Cardiac fibroblast (primary cell): Measurements from ENCODE around the gene PI4KB.

Experiments
- DNase-seq, 2 donors: peaks; one replicate each; pipeline versions ENCODE4 v3.0.0 to v3.0.0-alpha.2; 2010; ENCODE audit warnings: low read depth in 2 of 2
- H3K4me3 ChIP-seq, 2 donors: replicated peaks in 1 of 2; 1 replicate in 1 of 2; 2 replicates in 1 of 2; pipeline ENCODE4 v1.5.1; 2011; ENCODE audit warnings: low read depth in 2 of 2, low read length in 2 of 2, mild to moderate bottlenecking in 2 of 2, moderate library complexity in 1 of 2
- CTCF ChIP-seq: IDR thresholded peaks from one replicate; pipeline ENCODE4 v1.5.1; 2011; ENCODE audit warnings: low read depth, mild to moderate bottlenecking, low read length, inconsistent platforms

Gene PI4KB

GRCh38 chr1:151259351-151259750 lies 67.9 kb downstream of the PI4KB start:
- no peak overlapping the region for H3K4me3 ChIP-seq
- TF ChIP-seq CTCF: no peak
- no peak for DNase-seq

GRCh38 chr1:151255381-151255780 lies 71.8 kb downstream of the PI4KB start:
- peak; percentile 10 to 41 for DNase-seq
- H3K4me3 ChIP-seq: peak overlapping the region; percentile 79 to 84
- TF ChIP-seq CTCF: no peak

- no peak for TF ChIP-seq CTCF
- peak; percentile 98 to 99 for DNase-seq
- H3K4me3 ChIP-seq: peak within 1 kb of the TSS; percentile 79 to 84
Measured at GRCh38 chr1:151254217-151255213, 72.7 kb downstream of the PI4KB start, which contains the start of gene PSMD4. Gene PSMD4 (plus strand): TSS chr1:151254734. CDS start chr1:151254783, 49 bp downstream.

- DNase-seq: peak; percentile 88
- peak; percentile 82 for TF ChIP-seq CTCF
Measured at GRCh38 chr1:151251656-151252470, 75.4 kb downstream of the PI4KB start.

GRCh38 chr1:151246786-151247185 lies 80.4 kb downstream of the PI4KB start:
- H3K4me3 ChIP-seq: no peak overlapping the region
- no peak for TF ChIP-seq CTCF
- no peak for DNase-seq

More at GRCh38 chr1:151251656-151252470, 75.4 kb downstream of the PI4KB start:
- no peak overlapping the region for H3K4me3 ChIP-seq

GRCh38 chr1:151243683-151244216 lies 83.5 kb downstream of the PI4KB start:
- H3K4me3 ChIP-seq: no peak overlapping the region
- DNase-seq: no peak
- no peak for TF ChIP-seq CTCF
